CD4-positive, alpha-beta T cell (primary cell): ENCODE data around the gene ADGRL3. TPM values are rescaled to one million over a fixed set of nuclear protein-coding genes. Genes with fewer than 3 reads are reported as not detected.

Experiments
- ATAC-seq: fragments of 200-7000 bp; cut with Tn5 transposase; one replicate; pipeline ENCODE4 v1.10.0; 2022; ENCODE audit warnings: mild to moderate bottlenecking; ENCODE audit not compliant: poor library complexity
- CTCF ChIA-PET: fragments of 350-600 bp; sonication (Branson Sonifier 250); formaldehyde crosslinking; loops from one replicate; lab custom pipeline; 2021; ENCODE audit warnings: antibody characterized with exemption, inconsistent platforms; lab: Charles Lee
- POLR2A ChIA-PET: fragments of 350-600 bp; sonication (Branson Sonifier 250); formaldehyde crosslinking; loops from one replicate; lab custom pipeline; 2021; ENCODE audit warnings: antibody characterized with exemption, inconsistent platforms; lab: Charles Lee
- DNase-seq, 14 experiments: peaks; one replicate each; pipeline ENCODE4 v3.0.0-alpha.2; 2013 to 2020; ENCODE audit warnings: mixed read lengths in 2 of 14
- H3K27ac ChIP-seq, 2 donors: one replicate each; pipeline versions ENCODE4 v1.5.1 to v1.7.0; 2013; ENCODE audit warnings: low read length in 2 of 2, low read depth in 1 of 2, mild to moderate bottlenecking in 1 of 2
- H3K27me3 ChIP-seq, 2 experiments: 1 replicate in 1 of 2; 2 replicates in 1 of 2; pipeline versions ENCODE4 v1.6.1 to v1.7.0; 2013; ENCODE audit warnings: low read length in 2 of 2, control low read depth in 1 of 2, mild to moderate bottlenecking in 1 of 2, moderate library complexity in 1 of 2; ENCODE audit not compliant: insufficient read depth in 2 of 2, control insufficient read depth in 1 of 2
- H3K36me3 ChIP-seq: one replicate; pipeline ENCODE4 v1.6.1; 2013; ENCODE audit warnings: low read length, control low read depth; ENCODE audit not compliant: insufficient read depth
- H3K4me1 ChIP-seq: one replicate; pipeline ENCODE4 v1.6.1; 2013; ENCODE audit warnings: low read length, control low read depth; ENCODE audit not compliant: insufficient read depth
- H3K4me3 ChIP-seq: one replicate; pipeline ENCODE4 v1.5.1; 2013; ENCODE audit warnings: mild to moderate bottlenecking, low read length, moderate library complexity
- H3K9me3 ChIP-seq, 2 experiments: 1 replicate in 1 of 2; 2 replicates in 1 of 2; pipeline versions ENCODE4 v1.6.1 to v1.7.0; 2013; ENCODE audit warnings: low read length in 2 of 2, mild to moderate bottlenecking in 2 of 2, control low read depth in 1 of 2, moderate library complexity in 1 of 2; ENCODE audit not compliant: control insufficient read depth in 1 of 2, insufficient read depth in 1 of 2
- H3K27ac Mint-ChIP-seq: one replicate; pipeline ENCODE4 v1.8.0; 2020; ENCODE audit warnings: mixed read lengths
- H3K27me3 Mint-ChIP-seq: one replicate; pipeline ENCODE4 v1.8.0; 2021; ENCODE audit warnings: mixed read lengths
- H3K36me3 Mint-ChIP-seq: one replicate; pipeline ENCODE4 v1.8.0; 2021; ENCODE audit warnings: low read depth, mixed read lengths
- H3K4me1 Mint-ChIP-seq: one replicate; pipeline ENCODE4 v1.8.0; 2021; ENCODE audit warnings: low read depth, mixed read lengths
- H3K4me3 Mint-ChIP-seq: one replicate; pipeline ENCODE4 v1.8.0; 2020; ENCODE audit warnings: mild to moderate bottlenecking, mixed read lengths
- H3K9me3 Mint-ChIP-seq: one replicate; pipeline ENCODE4 v1.8.0; 2020; ENCODE audit warnings: mixed read lengths
- intact Hi-C, 2 experiments: fragments of 100-400 bp; cut with DNase I in 1 of 2; cut with micrococcal nuclease in 1 of 2; formaldehyde crosslinking; loops; one replicate each; pipeline versions ENCODE4 v1.15.1 to v1.9.0; 2023 to 2025; cut with DNase I, micrococcal nuclease
- total RNA-seq, 174 experiments: library from RNA in 2 of 174; stranded (reverse) in 2 of 174; gene quantifications; one replicate each; pipeline ENCODE4 v1.2.3 and lab custom pipeline; 2021 to 2026
- TF ChIP-seq, protein P1 (sequence below): fragments of 200-600 bp; IDR thresholded peaks from one replicate; pipeline ENCODE4 v1.8.0; 2022; ENCODE audit warnings: antibody characterized with exemption, mild to moderate bottlenecking

The ADGRL3 gene
- total RNA-seq, 2 experiments from 2014 or later = not detected

DNA sequence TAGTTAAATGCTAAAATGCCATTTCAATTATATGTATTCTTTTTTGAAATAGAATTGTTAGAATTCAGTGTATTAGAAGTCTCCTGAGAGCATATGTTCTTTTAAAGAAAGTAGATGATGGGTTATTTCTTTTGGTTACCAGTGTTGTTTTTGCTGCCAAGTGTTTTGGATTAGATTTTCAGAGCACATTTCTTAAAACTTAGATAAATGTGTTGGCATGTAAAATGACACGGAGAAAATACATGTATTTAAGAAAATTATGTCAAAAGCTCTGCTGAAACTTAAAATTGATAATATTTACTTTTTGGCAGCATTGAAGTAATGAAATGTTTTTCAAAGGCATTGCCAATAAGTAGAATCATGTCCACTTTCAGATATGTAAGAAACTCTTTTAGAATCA is 379.7 kb downstream of the ADGRL3 start:
- TF ChIP-seq, protein P1, sequence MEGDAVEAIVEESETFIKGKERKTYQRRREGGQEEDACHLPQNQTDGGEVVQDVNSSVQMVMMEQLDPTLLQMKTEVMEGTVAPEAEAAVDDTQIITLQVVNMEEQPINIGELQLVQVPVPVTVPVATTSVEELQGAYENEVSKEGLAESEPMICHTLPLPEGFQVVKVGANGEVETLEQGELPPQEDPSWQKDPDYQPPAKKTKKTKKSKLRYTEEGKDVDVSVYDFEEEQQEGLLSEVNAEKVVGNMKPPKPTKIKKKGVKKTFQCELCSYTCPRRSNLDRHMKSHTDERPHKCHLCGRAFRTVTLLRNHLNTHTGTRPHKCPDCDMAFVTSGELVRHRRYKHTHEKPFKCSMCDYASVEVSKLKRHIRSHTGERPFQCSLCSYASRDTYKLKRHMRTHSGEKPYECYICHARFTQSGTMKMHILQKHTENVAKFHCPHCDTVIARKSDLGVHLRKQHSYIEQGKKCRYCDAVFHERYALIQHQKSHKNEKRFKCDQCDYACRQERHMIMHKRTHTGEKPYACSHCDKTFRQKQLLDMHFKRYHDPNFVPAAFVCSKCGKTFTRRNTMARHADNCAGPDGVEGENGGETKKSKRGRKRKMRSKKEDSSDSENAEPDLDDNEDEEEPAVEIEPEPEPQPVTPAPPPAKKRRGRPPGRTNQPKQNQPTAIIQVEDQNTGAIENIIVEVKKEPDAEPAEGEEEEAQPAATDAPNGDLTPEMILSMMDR = no peak
- Mint-ChIP-seq H3K4me3 (no peak overlapping the region), H3K9me3 (peaks cover 9% of the 10 kb centered on the region), H3K36me3 (no peaks in the 10 kb centered on the region), H3K4me1 (no peaks in the 10 kb centered on the region), H3K27ac (no peak overlapping the region), H3K27me3 (no peaks in the 10 kb centered on the region)
- no peak for DNase-seq
- H3K36me3 ChIP-seq = no peaks in the 10 kb centered on the region
- no peaks in the 10 kb centered on the region for H3K27me3 ChIP-seq
- no peak overlapping the region for H3K27ac ChIP-seq
- no peak overlapping the region for H3K4me3 ChIP-seq
- CTCF ChIA-PET = no interaction called here
- intact Hi-C loops = no loop called here
- no peaks in the 10 kb centered on the region for H3K9me3 ChIP-seq
- no peaks in the 10 kb centered on the region for H3K4me1 ChIP-seq
- POLR2A ChIA-PET = no interaction called here
- no peak for ATAC-seq

DNA sequence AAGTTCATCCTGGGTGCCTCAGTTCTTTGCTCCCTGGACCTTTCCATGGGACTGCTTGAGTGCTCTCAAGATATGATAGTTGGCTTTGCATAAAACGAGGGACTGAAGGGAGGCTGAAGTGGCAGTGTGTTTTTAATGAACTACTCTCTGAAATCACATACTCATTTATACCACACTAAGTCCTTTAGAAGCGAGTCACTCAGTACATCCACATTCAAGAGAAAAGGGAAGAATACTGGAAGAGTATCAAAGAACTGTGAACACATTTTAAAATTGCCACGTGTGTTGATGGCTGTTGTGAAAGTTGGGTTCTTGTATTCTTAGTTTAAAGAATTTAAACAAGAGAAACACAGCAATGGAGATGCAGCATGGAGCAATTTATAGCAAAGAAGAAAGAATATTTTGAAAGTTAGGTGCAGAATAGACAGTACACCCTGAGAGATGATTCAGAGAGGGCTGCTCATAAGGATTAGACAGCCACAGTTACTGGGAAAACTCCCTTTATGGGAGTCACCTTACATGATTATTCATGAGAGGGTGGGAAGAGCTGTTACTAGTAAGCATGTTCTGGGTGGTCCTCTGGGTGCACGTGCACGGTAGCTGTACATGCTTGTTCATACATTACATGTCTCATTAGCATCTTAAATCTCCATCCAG is 380.7 kb downstream of the ADGRL3 start:
- Histone ChIP-seq H3K4me1 (no peaks in the 10 kb centered on the region), H3K36me3 (no peaks in the 10 kb centered on the region), H3K4me3 (no peak overlapping the region), H3K9me3 (no peaks in the 10 kb centered on the region), H3K27me3 (no peaks in the 10 kb centered on the region), H3K27ac (no peak overlapping the region)
- Mint-ChIP-seq H3K4me1 (no peaks in the 10 kb centered on the region), H3K4me3 (no peak overlapping the region), H3K36me3 (no peaks in the 10 kb centered on the region), H3K9me3 (peaks cover 9% of the 10 kb centered on the region), H3K27ac (no peak overlapping the region), H3K27me3 (no peaks in the 10 kb centered on the region)
- no peak for DNase-seq
- TF ChIP-seq, protein P1 = no peak
- intact Hi-C loops = no loop called here
- ChIA-PET POLR2A (no interaction called here), CTCF (no interaction called here)
- no peak for ATAC-seq

DNA sequence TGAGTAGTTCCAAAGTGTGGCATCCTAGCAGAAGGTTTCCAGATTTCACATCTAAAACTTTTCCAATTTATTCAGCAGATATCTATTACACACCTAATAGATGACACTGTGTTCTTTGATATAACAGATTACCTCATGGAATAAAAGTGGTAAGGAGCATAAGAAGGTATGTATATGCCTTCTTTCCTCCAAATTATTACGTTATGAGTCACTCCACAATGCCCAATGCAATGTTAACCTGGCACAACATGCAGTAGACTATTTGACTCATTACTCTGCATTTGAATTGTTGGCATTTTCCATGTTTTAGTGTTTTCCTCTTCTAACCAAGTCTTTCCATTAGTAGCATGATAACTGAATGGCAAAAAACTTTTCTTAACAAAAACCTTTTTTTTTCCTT is 383.6 kb downstream of the ADGRL3 start:
- ATAC-seq (no peak), DNase-seq (no peak)
- no peaks in the 10 kb centered on the region for H3K4me1 Mint-ChIP-seq
- no peak overlapping the region for H3K4me3 ChIP-seq
- intact Hi-C loops = no loop called here
- no peaks in the 10 kb centered on the region for H3K27me3 ChIP-seq
- no peaks in the 10 kb centered on the region for H3K27me3 Mint-ChIP-seq
- ChIA-PET CTCF (no interaction called here), POLR2A (no interaction called here)
- H3K4me1 ChIP-seq = no peaks in the 10 kb centered on the region
- TF ChIP-seq, protein P1 = no peak
- H3K9me3 Mint-ChIP-seq = peaks cover 12% of the 10 kb centered on the region
- H3K36me3 ChIP-seq = no peaks in the 10 kb centered on the region
- H3K36me3 Mint-ChIP-seq = no peaks in the 10 kb centered on the region
- no peak overlapping the region for H3K4me3 Mint-ChIP-seq
- no peaks in the 10 kb centered on the region for H3K9me3 ChIP-seq
- H3K27ac Mint-ChIP-seq = no peak overlapping the region
- no peak overlapping the region for H3K27ac ChIP-seq
